Measurements from ENCODE around the gene RASGEF1C.

RASGEF1C gene

GRCh38 chr5:180209137-180209581 lies at the start of gene RASGEF1C:
Gene RASGEF1C (minus strand): TSS chr5:180209211. CDS start chr5:180138052, 71,159 bp downstream.
- DNase-seq: peak; percentile 33

- no peak for DNase-seq
Measured at GRCh38 chr5:180253036-180253824, 44.2 kb upstream of the RASGEF1C start.

- DNase-seq: no peak
Measured at GRCh38 chr5:180251887-180252286, 42.9 kb upstream of the RASGEF1C start.

GRCh38 chr5:180251141-180251540 lies 42.1 kb upstream of the RASGEF1C start:
- DNase-seq: no peak

- no peak for DNase-seq
Measured at GRCh38 chr5:180250329-180250728, 41.3 kb upstream of the RASGEF1C start.

- DNase-seq: no peak
Measured at GRCh38 chr5:180241600-180241999, 32.6 kb upstream of the RASGEF1C start.

- no peak for DNase-seq
Measured at GRCh38 chr5:180238631-180239030, 29.6 kb upstream of the RASGEF1C start.

- no peak for DNase-seq
Measured at GRCh38 chr5:180235846-180236245, 26.8 kb upstream of the RASGEF1C start.

- DNase-seq: no peak
Measured at GRCh38 chr5:180235077-180235476, 26.1 kb upstream of the RASGEF1C start.

- no peak for DNase-seq
Measured at GRCh38 chr5:180234271-180234670, 25.3 kb upstream of the RASGEF1C start.

- DNase-seq: no peak
Measured at GRCh38 chr5:180233729-180234128, 24.7 kb upstream of the RASGEF1C start.

- DNase-seq: no peak
Measured at GRCh38 chr5:180230017-180230416, 21.0 kb upstream of the RASGEF1C start.

- no peak for DNase-seq
Measured at GRCh38 chr5:180222056-180222455, 13.0 kb upstream of the RASGEF1C start.

- no peak for DNase-seq
Measured at GRCh38 chr5:180217797-180218196, 8.8 kb upstream of the RASGEF1C start.

GRCh38 chr5:180216646-180217171 lies 7.7 kb upstream of the RASGEF1C start:
- DNase-seq: no peak

- DNase-seq: no peak
Measured at GRCh38 chr5:180215783-180216630, 7.0 kb upstream of the RASGEF1C start.

GRCh38 chr5:180214870-180215770 lies 6.1 kb upstream of the RASGEF1C start:
- DNase-seq: no peak

GRCh38 chr5:180213657-180214207 lies 4.7 kb upstream of the RASGEF1C start:
- DNase-seq: no peak

- no peak for DNase-seq
Measured at GRCh38 chr5:180213256-180213600, 4.2 kb upstream of the RASGEF1C start.

- DNase-seq: no peak
Measured at GRCh38 chr5:180212363-180213255, 3.6 kb upstream of the RASGEF1C start.

- DNase-seq: no peak
Measured at GRCh38 chr5:180211761-180212035, 2.7 kb upstream of the RASGEF1C start.

Measured in CD4-positive, alpha-beta T cell treated with Interferon gamma for 1 hour (primary cell).